ENCODE data around the gene HABP4.
"Not testable (repeated sequence)": the region's sequence is repeated elsewhere in the genome, so short reads cannot be mapped to it uniquely, and the experiment has no call there.

The HABP4 gene

GRCh38 chr9:96500696-96501632 is 51.0 kb downstream of the HABP4 start:
- no peak for DNase-seq

GRCh38 chr9:96501633-96502538 is 51.9 kb downstream of the HABP4 start:
- DNase-seq: no peak

DNA sequence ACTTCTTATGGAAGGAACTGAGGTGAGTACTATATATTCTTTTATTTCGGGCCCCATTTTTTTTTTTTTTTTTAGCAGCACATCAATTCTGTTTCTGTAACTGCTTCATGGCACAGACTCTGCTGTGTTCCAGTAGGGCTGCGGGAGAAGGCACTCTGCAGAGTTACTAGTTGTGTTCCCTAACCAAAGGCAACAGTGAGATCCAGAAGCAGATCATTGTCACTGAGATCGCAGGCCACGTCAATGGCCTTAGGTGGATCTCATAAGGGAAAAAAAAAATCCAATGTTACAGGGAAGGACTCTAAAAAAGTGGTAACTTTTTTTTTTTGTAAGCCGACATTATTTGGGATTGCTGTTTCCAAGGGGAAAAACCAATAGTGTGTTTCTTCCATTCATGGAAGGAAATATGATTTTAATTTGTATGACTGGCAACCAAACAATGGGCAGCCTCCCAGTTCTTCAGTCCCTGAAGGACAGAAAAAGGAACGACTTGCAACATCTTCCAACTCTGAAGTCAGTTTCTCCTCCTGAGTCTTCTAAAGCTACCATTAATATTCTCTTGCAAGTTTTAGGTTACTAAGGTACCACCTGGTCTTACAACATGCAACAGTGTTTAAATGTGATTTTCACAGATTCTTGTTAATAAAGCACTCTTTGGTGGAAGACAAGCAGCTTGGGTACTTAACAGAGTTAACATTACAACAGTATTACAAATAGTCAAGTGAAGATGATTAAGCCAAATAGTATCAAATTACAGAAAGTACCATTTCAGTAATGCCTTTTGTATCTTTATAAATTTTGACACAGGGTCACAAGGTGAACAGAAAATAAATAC is 52.8 kb downstream of the HABP4 start:
- no peak for DNase-seq

- DNase-seq: not testable (repeated sequence)
These were observed 53.4 kb downstream of the HABP4 start for GRCh38 chr9:96503374-96503748.

DNA sequence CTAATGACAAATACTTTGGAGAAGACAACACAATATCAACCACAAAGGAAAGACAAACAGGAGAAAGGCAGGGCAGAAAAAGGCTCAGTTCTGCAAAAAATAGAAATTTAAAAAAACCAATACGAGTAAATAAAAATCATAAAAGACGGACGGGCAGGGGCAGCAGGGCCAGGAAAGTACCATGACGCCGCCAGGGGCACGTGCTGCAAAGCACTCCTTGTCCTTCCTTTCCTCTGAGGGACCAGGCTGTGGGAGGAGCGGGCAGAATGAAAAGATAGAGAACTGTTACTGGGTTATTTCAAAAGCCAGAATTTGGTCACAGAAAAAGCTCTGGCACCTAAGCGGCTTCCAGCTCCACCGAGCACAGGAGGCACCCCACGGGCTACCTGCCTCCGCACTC is 53.9 kb downstream of the HABP4 start:
- DNase-seq: no peak

DNA sequence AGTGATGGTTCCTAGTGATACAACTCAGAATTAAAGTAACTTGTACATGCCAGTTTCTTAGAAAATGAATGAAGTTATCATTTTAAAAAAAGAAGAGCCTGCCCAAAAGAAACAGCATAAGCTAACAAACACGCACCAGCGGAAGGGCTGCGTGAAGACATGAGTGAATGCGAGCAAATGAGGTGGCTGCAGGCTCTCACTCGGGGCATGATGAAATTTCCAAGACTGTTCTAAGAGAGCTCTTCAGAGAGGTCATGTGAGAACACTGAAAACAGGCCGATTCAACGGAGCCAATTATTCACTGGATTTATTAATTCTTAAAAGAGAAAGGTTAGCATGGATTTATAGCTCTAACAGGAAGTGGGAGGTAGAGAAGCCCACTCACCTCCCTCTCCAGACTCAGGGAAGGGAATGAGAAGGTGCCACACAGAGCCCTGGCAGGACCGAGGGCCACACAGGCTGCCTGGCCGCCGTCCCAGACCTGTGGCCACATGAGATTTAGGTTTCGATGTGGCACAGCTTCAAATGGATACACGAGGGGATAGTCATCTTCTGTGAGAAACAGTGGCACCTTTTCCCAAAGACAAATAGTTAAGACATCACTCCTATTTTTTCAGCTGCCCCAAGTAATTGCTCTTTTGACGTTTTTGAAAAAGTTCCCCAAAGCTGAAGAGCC is 55.5 kb downstream of the HABP4 start:
- DNase-seq: no peak

- no peak for DNase-seq
These were observed 58.4 kb downstream of the HABP4 start for GRCh38 chr9:96508227-96508940.

GRCh38 chr9:96509026-96509425 is 59.1 kb downstream of the HABP4 start:
- DNase-seq: no peak

GRCh38 chr9:96509848-96510247 is 59.9 kb downstream of the HABP4 start:
- DNase-seq: no peak

GRCh38 chr9:96510258-96510657 is 60.3 kb downstream of the HABP4 start:
- DNase-seq: no peak

DNA sequence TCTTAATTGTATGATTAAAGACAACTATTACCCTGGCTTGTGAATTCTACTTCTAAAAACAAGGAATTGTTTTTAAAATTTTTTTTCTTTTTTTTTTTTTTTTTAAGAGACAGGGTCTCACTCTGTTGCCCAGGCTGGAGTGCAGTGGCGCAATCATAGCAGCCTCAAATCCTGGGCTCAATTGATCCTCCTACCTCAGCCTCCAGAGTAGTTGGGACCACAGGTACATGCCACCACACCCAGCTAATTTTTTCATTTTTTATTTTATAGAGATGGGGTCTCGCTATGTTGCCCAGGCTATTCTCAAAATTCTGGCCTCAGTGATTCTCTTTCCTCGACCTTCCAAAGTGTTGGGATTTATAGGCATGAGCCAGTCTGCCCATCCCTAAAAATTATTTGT is 62.3 kb downstream of the HABP4 start:
- no peak for DNase-seq

DNA sequence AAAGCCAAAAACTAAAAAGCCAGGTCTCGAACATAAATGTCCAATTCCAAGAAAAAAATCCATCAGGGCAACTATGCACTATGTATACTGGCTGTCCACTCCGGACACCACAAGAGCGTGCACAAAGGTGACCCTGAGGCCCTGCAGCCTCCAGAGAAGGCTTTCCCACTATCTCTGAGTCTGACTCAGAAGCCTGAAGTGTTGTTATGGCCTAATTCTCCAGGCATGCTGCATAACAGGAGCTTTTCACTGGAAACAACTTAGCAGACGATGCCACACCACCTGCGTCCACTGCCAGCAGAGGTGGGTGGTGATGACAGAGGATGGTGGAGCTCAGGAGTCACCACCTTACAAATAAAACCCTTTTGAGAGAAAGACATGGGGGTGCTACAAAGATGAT is 63.7 kb downstream of the HABP4 start:
- no peak for DNase-seq

DNA sequence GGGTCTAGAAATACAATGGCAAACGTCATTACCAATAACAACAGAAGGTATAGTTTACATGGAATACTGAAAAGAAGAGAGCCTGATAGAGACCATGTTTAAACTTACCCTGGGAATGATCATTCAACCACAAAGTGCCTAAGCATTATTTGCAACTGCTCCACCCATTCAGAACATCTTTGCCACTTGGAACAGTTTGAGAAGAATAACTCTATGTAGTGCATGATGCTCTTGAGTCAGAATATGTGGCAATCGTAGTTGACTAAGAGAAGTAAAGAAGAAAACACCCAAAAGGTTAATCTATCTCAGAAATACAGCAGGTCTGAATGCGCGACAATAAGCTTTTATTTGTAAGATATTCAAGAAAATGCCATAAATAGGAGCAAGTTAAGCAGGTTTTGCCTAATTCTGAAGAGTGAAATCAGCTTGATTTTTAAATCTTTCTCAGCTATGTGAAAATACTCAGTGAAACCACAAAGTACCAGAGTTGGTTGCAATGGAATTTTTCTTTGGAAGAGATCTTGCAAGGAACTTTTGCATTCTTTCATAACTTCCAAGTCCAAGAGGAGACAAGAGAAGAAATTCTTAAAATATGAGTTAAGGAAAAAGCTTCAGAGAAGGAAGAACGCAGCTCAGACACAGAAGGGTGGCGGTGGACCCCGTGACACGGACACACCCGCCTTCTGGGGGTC is 64.3 kb downstream of the HABP4 start:
- no peak for DNase-seq

DNA sequence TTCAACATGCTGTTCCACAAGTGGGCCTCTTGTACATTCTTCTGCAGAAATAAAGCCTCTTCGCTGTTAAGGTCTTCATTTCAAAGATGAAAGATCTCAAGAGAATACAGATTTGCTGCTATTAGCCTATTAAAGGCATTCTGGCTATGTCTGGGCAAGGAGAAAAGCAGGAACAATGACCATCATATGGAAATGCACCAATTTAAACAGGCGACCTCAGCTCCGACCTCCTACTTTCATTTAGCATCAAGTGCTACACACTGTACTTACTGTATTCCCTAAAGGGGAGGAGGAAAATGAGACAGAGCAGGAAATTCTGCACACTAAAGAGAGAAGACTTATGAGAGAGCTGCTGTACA is 64.8 kb downstream of the HABP4 start:
- DNase-seq: no peak

- DNase-seq: no peak
These were observed 65.9 kb downstream of the HABP4 start for GRCh38 chr9:96515621-96516470.

- DNase-seq: no peak
These were observed 69.1 kb downstream of the HABP4 start for GRCh38 chr9:96519095-96519494.

DNA sequence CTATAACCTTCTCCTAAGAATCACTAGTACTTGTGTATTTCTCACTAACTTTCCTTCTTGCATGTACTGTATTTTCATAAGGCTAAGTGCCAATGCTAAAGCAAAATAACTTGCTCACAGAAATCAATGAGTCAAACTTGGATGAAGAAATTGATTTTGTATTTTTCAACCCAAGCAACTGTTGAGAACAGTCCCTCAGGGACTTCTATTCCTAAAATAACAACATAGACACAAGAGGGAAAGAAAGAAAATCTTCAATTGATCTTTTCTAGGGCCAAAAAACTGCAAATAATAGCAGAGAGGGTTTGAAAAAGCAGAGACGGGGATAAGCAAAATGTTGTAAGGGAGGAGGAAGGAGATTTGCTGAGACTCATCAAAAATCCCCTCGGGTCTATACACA is 69.8 kb downstream of the HABP4 start:
- DNase-seq: no peak

GRCh38 chr9:96522366-96522765 is 72.4 kb downstream of the HABP4 start:
- DNase-seq: no peak

DNA sequence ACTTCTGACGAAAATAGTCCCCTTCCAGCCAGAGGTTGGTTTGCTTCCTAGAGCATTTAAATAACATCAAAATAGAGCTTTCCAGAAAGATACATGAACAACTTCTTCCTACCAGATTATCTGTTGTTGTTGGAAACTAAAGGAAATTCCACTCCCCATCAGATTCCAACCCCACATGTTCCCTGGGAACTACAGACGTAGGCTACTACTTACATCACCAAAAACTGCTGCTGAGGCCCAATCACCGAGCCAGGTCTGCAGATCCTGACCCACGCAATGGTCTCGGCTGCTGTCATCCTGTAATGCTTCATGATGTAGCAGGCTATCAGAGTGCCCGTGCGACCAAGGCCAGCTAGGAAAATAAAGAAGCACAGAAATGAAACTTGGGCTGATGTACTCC is 73.4 kb downstream of the HABP4 start:
- no peak for DNase-seq

GRCh38 chr9:96524045-96524444 is 74.1 kb downstream of the HABP4 start:
- DNase-seq: no peak

Measured in stimulated activated CD4-positive, alpha-beta T cell treated with anti-CD3 and anti-CD28 coated beads, Interleukin-4, amount 100 ng/mL, for 1 hour (primary cell).